ENCODE data around the gene CHRNG.

The CHRNG gene

DNA sequence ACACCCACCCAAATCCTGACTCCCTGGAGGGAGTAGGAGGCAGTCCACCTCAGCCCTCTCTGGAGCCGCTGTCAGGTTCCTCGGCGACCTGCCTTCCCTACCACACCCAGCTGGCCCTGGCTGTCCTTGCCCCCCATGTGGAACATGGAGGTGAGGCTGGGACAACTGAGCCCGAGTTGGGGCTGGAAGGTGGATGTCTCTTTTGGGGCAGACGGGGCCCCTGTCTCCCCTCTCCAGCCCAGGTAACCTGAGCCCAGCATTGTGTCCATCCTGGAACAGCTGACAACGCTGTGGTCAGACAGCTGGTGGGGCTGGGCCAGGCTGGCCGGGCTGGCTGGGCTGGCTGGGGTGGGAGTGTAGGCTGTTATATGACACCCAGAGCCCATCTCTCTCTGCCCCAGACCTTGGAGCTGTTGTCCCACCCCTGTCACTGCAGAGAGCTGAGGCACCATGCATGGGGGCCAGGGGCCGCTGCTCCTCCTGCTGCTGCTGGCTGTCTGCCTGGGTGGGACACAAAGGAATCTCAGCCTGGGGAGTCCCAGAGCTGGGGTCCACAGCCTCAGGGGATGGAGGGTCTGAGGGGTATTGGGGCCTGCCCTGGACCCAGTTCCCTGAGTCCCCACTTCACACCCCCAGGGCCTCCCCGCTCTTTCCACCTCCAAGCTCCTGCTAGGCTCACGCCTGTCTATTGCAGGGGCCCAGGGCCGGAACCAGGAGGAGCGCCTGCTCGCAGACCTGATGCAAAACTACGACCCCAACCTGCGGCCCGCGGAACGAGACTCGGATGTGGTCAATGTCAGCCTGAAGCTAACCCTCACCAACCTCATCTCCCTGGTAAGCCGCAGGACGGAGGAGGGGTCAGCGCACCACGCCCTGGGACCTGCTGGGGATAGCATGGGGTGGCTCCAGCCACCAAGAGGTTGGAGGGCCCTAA is at the start of gene CHRNG:
Gene CHRNG, plus strand, starts transcription at position 395 of the 934 bp plus-strand sequence. Its CDS starts 56 bp downstream, at position 451.
- DNase-seq, result no peak

DNA sequence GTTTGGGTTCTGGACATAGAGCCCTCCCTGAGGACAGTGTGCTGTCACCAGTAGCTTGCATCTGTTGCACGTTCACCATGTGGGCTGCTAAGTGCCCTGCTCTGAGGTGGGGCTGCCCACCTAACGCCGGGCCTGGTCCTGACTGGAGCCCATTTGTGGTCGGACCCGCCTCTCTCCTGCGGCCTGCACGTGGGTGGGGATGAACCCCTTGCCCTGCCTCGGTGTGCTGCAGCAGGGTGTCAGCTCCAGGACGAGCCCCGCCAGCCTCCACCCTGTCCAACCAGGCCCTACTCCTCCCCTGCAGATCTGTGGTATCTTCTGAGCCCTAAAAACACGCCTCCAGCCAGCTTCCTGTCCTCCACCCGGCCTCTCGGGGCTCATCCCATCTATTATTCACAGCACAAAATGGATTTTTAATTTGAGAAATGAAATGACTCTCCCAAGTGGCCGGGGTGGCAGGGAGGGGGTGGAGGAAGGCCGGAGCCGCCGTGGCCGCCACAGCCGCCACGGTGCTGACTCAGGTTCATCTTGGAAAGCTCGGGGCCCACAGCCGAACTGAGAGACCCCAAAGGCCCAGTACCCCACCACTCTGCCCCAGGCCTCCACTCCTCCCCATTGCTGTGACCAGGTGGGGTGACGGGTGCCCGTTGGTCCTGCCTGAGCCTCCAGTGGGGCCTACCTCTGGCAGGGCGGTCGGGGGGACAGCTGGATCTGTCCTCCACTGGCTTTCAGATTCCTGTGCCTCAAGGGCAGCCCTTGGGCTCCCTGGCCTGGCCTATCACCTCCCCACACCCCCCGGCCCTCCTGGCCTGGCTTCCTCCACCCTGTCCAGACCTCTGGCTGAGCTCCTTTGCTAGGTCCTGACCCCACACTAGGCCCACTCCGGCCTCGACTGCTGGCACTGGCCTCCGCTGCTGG is 49.0 kb upstream of the CHRNG start:
- DNase-seq, result no peak

GRCh38 chr2:232491139-232491780 is 48.2 kb upstream of the CHRNG start:
- no peak for DNase-seq

DNA sequence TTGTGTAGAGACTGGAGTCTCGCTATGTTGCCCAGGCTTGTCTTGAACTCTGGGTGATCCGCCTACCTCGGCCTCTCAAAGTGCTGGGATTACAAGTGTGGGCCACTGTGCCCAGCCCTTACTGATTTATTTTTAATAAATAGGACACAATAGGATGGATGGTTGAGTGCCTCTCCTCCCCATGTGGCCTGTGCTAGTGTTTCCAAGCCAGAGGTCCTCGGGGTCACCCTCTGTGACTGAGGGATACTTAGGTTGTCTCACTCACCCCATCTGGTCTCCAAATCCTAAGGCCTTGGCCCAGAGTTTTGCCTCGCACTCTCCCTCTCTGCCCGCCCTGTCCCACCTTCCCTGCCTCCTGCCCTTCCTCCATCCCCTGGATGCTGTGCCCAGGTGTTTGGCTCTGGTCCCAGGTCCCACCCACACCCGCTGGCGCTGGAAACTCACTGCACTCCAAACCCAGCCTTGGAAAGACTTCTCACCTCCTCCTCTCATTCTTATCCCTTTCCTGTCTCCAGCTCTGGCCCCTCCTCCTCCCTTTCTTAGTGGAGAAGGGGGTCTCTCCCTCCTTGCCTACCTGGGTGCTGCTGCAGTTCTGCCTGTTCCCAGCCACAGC is 47.1 kb upstream of the CHRNG start:
- no peak for DNase-seq

DNA sequence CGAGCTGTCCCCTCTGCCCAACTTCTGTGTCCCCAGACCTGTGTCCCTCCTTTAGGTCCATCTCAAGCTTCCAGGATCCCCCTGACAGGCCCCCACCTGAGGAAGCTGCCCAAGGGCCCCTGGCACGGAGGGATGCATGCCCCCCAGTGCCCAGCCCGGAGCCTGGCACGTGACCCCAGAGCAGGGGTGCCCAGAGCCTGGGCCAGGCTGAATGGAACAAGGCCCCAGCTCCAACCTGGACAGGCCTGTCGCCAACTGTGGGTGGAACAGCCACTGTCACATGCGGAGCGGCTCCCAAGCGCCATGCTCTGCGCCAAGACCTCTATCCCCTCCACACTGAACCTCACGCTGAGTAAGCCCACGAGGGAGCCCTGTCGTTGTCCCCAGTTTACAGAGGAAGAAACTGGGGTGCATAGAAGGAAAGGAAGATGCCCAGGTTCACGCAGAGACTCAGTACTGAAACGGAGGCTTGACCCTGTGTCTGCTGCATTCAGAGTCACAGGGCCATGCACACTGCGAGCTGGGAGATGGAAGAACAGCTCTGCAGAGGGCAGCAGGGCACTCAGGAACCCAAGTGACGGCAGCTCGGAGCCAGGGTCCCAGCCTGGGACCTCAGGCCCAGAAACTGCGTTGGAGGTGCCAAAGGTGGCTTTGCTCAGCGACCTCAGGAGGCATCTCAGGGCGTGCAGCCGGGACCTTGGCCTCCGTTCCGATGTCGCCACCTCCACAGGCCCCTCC is 46.4 kb upstream of the CHRNG start:
- no peak for DNase-seq

DNA sequence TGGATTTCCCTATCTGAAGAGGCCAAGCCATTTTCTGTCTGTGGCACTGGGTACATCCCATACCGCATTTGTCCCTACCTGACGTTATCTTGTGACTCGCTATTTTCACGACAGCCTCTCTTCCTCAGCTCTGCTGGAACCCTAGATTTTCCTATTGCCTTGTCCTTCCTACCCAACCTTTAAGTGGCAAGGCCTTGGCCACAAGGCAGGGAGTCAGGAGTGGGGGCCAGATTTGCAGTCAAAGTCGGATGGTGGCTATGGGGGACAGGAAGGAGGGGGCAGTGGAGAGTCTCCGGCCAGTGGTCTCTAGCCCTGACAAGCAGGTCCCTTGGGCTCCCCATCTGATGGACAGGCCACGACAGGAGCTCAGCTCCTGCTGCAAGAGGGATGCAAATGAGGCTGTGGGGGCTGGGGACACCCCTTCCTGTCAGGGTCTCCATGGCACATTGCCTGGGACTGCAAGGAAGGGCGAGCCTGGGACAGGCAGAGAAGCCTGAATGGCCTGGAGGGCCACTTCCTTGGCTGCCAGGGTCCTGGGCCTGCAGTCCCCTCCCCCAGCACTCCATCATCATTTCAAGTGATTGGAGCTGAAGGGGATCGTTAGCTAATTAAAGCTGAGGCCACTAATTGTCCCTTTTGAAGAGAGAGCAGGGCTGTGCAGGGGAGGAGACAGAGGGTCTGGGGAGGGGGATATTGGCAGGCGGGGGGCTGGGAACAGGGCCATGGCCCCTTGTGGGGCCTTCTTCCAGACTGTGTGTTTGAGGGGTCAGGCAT is 45.6 kb upstream of the CHRNG start:
- DNase-seq, result no peak

DNA sequence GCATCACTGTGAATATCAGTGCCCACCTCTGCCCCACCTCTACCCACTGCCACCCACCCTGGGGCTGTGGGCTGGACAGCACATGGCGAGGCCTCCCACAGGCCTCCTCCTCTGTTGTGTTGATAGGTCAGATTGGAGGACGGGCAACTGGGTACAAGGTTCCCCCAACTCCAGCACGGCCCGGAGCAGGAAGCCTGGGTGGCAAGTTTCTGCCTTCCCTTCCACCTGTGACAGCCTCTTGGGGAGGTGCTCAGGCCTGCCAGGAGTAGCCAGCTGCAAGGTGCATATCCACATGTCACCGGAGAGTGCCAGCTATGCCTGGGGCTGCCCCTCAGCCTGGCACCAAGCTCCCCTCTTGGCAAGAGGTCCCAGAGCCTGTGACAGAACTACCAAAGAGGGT is 45.0 kb upstream of the CHRNG start:
- DNase-seq, result no peak

DNA sequence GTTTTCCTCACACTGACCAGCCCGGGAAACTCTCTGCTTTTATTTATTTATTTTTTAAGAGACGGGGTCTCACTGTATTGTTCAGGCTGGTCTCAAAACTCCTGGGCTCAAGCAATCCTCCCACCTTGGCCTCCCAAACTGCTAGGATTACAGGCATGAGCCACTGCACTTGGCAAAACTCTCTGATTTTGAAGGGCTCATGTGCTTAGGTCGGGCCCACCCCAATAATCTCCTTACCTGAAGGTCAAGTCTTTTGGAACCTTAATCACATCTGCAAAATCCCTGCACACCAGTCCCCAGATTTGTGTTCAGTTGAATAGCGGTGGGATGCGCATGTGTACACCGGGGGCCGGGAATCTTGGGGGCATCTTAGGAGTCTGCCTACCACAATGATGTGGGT is 44.2 kb upstream of the CHRNG start:
- no peak for DNase-seq

DNA sequence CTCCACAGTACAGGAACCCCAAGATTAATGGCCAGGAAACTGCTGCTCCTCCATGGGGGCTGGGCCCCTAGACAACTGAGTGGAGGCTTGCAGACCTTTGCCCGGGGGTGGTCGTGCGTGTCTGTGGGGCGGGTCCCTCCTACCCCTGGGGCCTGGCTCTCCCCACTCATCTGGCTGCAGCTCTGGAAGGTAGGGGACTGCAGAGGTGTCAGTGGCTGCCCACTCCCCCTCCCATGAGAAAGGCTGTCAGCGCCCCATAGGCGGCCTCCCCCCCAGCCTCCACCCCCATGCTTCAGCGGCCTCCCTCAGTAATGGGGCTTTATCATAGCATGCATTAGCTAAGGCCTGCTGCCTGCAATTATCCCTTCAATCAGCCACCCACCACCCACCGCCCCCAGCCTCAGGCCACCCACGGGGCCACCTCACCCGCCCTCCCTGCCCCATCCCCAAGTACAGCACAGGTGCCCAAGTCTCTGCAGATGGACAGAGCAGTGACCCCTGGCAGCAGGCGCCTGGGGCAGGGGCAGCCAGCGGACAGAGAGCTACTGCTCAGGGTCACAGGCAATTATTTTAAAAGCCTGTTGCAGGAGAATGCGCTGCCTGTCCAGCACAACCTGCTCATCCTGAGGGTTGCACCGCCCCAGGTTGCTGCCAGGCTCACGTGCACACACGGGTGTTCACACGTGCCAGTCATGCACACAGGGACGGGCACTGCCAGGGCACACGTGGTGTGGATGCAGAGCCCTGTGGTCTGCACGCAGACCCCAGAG is 42.8 kb upstream of the CHRNG start:
- DNase-seq, result no peak

- DNase-seq, result no peak
These were observed 42.1 kb upstream of the CHRNG start for GRCh38 chr2:232497348-232497747.

DNA sequence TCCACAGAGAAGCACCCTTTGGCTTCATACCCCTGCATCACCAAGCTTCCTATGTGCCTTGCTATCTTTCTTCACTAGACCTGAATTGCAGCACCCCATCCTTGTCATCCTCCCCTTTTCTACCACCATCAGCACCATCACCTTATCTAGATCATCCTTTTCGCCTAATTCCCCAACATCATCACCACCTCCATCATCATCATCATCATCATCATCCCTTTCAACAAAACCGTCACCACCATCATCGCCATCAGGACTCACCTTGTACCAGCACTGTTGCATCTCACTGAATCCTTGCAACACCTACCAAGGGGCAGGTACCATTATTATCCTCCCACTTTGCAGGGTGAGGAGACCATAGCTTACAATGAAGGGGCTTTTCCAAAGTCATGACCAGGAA is 41.0 kb upstream of the CHRNG start:
- no peak for DNase-seq

- no peak for DNase-seq
These were observed 38.1 kb upstream of the CHRNG start for GRCh38 chr2:232501331-232501771.

GRCh38 chr2:232501794-232502390 is 37.6 kb upstream of the CHRNG start:
- no peak for DNase-seq

GRCh38 chr2:232502511-232502910 is 37.0 kb upstream of the CHRNG start:
- peak in 2 of 6 experiments; percentile 28 to 45 for DNase-seq

DNA sequence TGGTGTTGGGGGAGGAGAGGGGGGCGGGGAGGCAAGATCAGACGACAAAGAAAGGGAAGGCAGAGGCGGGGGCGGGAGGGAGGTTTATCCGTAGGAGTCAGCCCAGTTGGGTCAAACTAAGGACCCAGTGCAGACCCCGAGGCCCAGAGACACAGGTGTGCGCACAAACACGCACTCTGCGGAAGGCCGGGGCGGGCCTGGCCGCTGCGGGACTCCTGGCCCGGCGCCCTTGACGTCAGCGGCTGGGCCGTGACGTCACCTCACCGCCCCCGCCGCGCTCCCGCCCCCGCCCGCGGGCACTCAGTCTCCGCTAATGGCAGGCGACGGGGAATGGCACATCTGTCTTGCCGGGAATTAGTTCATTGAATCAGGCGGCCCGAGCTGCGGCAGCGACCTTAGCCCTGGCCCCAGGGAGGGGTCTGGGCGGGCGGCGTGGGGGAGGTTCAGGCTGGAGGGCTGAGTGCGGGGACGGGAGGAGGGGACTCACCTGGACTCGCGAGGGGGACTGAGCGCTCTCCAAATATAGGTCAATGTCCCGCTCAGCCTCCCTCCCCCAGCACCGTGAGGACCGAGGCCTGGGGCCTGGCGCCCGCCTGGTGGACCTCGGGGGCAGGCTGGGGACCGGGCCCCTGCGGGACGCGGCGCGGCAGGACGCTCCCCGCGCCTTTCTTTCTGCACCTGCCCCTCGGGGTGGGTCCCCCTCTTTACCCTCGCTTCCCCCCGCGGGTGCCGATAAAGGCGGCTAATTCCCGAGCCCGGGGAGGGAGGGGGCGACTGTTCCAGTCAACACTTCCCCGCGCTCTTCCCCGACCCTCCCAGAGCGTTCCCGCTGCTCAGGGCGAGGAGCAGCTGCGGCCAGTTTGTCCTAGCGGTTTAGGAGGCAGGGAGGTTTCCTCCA is 36.3 kb upstream of the CHRNG start:
- DNase-seq, result peak; percentile 11 to 50 (median 32)

- DNase-seq, result no peak
These were observed 35.6 kb upstream of the CHRNG start for GRCh38 chr2:232503809-232504323.

- no peak for DNase-seq
These were observed 35.1 kb upstream of the CHRNG start for GRCh38 chr2:232504438-232504837.

GRCh38 chr2:232505856-232506255 is 33.6 kb upstream of the CHRNG start:
- no peak for DNase-seq

Data from stimulated activated naive CD4-positive, alpha-beta T cell (primary cell).